VCaP (cell line): ENCODE results near the gene ACIN1.
"Not testable (repeated sequence)": the region's sequence is repeated elsewhere in the genome, so short reads cannot be mapped to it uniquely, and the experiment has no call there.

Experiments
- H3K27ac ChIP-seq: fragments of 450-650 bp; 2 replicates; pipeline ENCODE4 v1.5.1; 2017
- CTCF ChIP-seq: fragments of 450-650 bp; conservative IDR thresholded peaks from 2 replicates; pipeline ENCODE4 v1.5.1; 2017; ENCODE audit warnings: mild to moderate bottlenecking, moderate library complexity

Gene ACIN1

GRCh38 chr14:23109769-23110168 is 14.8 kb upstream of the ACIN1 start:
- no peak for TF ChIP-seq CTCF
- H3K27ac ChIP-seq = no peak overlapping the region

GRCh38 chr14:23108169-23108568 is 13.2 kb upstream of the ACIN1 start:
- not testable (repeated sequence) for H3K27ac ChIP-seq

- H3K27ac ChIP-seq = not testable (repeated sequence)
Measured at GRCh38 chr14:23107620-23108019, 12.7 kb upstream of the ACIN1 start.

GRCh38 chr14:23106747-23107045 is 11.8 kb upstream of the ACIN1 start:
- H3K27ac ChIP-seq = no peak overlapping the region

GRCh38 chr14:23105348-23105824 is 10.4 kb upstream of the ACIN1 start:
- TF ChIP-seq CTCF = no peak
- no peak overlapping the region for H3K27ac ChIP-seq

More at GRCh38 chr14:23106747-23107045, 11.8 kb upstream of the ACIN1 start:
- no peak for TF ChIP-seq CTCF

- TF ChIP-seq CTCF = no peak
Measured at GRCh38 chr14:23104591-23105347, 9.8 kb upstream of the ACIN1 start, which contains the start of gene CIROP. Gene CIROP, minus strand, starts transcription at chr14:23104989. Its CDS starts 69 bp downstream, at chr14:23104920.

GRCh38 chr14:23104070-23104590 is 9.2 kb upstream of the ACIN1 start:
- H3K27ac ChIP-seq = no peak overlapping the region
- no peak for TF ChIP-seq CTCF

More at GRCh38 chr14:23104591-23105347, 9.8 kb upstream of the ACIN1 start, which contains the start of gene CIROP:
- no peak within 1 kb of the TSS for H3K27ac ChIP-seq

GRCh38 chr14:23103581-23103980 is 8.6 kb upstream of the ACIN1 start:
- TF ChIP-seq CTCF = no peak
- H3K27ac ChIP-seq = no peak overlapping the region
